CD8-positive, alpha-beta memory T cell (primary cell): ENCODE measurements around the gene XRCC4. TPM values are rescaled to one million over a fixed set of nuclear protein-coding genes. Genes with fewer than 3 reads are reported as not detected.
A peak's percentile ranks its signal among the peaks of the same experiment; 100 is the strongest.
"Not testable (repeated sequence)": the region's sequence is repeated elsewhere in the genome, so short reads cannot be mapped to it uniquely, and the experiment has no call there.

Source experiments
- CTCF ChIA-PET: fragments of 350-600 bp; sonication (Branson Sonifier 250); formaldehyde crosslinking; loops from one replicate; lab custom pipeline; 2021; ENCODE audit warnings: antibody characterized with exemption; lab: Charles Lee
- POLR2A ChIA-PET: fragments of 350-600 bp; sonication (Branson Sonifier 250); formaldehyde crosslinking; loops from one replicate; lab custom pipeline; 2021; ENCODE audit warnings: antibody characterized with exemption; lab: Charles Lee
- DNase-seq, 5 donors: peaks; one replicate each; pipeline versions ENCODE4 v3.0.0 to v3.0.0-alpha.2; 2020 to 2022; ENCODE audit warnings: mixed read lengths in 1 of 5
- H3K27ac ChIP-seq: one replicate; pipeline ENCODE4 v1.7.0; 2013; ENCODE audit warnings: low read depth, mild to moderate bottlenecking, low read length, moderate library complexity
- H3K27me3 ChIP-seq: 2 replicates; pipeline ENCODE4 v1.7.0; 2013; ENCODE audit warnings: low read length, mild to moderate bottlenecking; ENCODE audit not compliant: insufficient read depth, poor library complexity, severe bottlenecking
- H3K36me3 ChIP-seq: 2 replicates; pipeline ENCODE4 v1.7.0; 2013; ENCODE audit warnings: mild to moderate bottlenecking, low read length, moderate library complexity; ENCODE audit not compliant: insufficient read depth
- H3K4me1 ChIP-seq: 2 replicates; pipeline ENCODE4 v1.7.0; 2013; ENCODE audit warnings: mild to moderate bottlenecking, low read length, moderate library complexity; ENCODE audit not compliant: insufficient read depth
- H3K4me3 ChIP-seq: 2 replicates; pipeline ENCODE4 v1.7.0; 2013; ENCODE audit warnings: mild to moderate bottlenecking, low read length
- H3K9me3 ChIP-seq: 2 replicates; pipeline ENCODE4 v1.7.0; 2013; ENCODE audit warnings: mild to moderate bottlenecking, low read length
- H3K27ac Mint-ChIP-seq, 8 donors: one replicate each; pipeline ENCODE4 v1.8.0; 2020 to 2021; ENCODE audit warnings: mixed read lengths in 8 of 8, mild to moderate bottlenecking in 6 of 8, inconsistent platforms in 3 of 8, moderate library complexity in 3 of 8
- H3K27me3 Mint-ChIP-seq, 2 donors: one replicate each; pipeline ENCODE4 v1.8.0; 2020 to 2021; ENCODE audit warnings: mixed read lengths in 2 of 2, mild to moderate bottlenecking in 1 of 2, moderate library complexity in 1 of 2
- H3K36me3 Mint-ChIP-seq, 3 donors: one replicate each; pipeline ENCODE4 v1.8.0; 2020 to 2021; ENCODE audit warnings: mixed read lengths in 3 of 3, inconsistent platforms in 1 of 3, mild to moderate bottlenecking in 1 of 3
- H3K4me1 Mint-ChIP-seq, 3 donors: one replicate each; pipeline ENCODE4 v1.8.0; 2020 to 2021; ENCODE audit warnings: mixed read lengths in 3 of 3, inconsistent platforms in 1 of 3, mild to moderate bottlenecking in 1 of 3
- H3K4me3 Mint-ChIP-seq, 7 donors: one replicate each; pipeline ENCODE4 v1.8.0; 2020 to 2021; ENCODE audit warnings: mixed read lengths in 7 of 7, mild to moderate bottlenecking in 6 of 7, moderate library complexity in 4 of 7, inconsistent platforms in 2 of 7
- H3K9me3 Mint-ChIP-seq, 5 donors: one replicate each; pipeline ENCODE4 v1.8.0; 2020 to 2022; ENCODE audit warnings: mixed read lengths in 5 of 5, mild to moderate bottlenecking in 3 of 5, moderate library complexity in 2 of 5, inconsistent platforms in 1 of 5
- polyA plus RNA-seq: library from polyadenylated mRNA; unstranded; fragments of 300-500 nt; fragmentation: Illumina TruSeq; gene quantifications from one replicate; pipeline ENCODE4 v1.2.3, GENCODE V29; 2021
- total RNA-seq, 2 experiments: library from RNA; stranded (reverse); gene quantifications; one replicate each; pipeline ENCODE4 v1.2.3, GENCODE V29; 2021

The XRCC4 gene
- total and polyA plus RNA-seq, 3 experiments from 2014 or later = 6.9 to 10.0 (median 8.3) TPM

- H3K4me3 ChIP-seq = no peak overlapping the region
- DNase-seq = no peak
- H3K36me3 ChIP-seq = peaks cover 7% of the 10 kb centered on the region
- Mint-ChIP-seq H3K27ac (peak overlapping the region in 1 of 8 donors; percentile 18), H3K4me3 (no peak overlapping the region), H3K4me1 (peaks cover 28 to 55% (median 46%) of the 10 kb centered on the region in 3 donors), H3K36me3 (peaks cover 0 to 75% (median 16%) of the 10 kb centered on the region in 3 donors), H3K9me3 (no peaks in the 10 kb centered on the region), H3K27me3 (no peaks in the 10 kb centered on the region)
- no peaks in the 10 kb centered on the region for H3K4me1 ChIP-seq
- no peaks in the 10 kb centered on the region for H3K9me3 ChIP-seq
- ChIA-PET POLR2A (no interaction called here), CTCF (no interaction called here)
- no peaks in the 10 kb centered on the region for H3K27me3 ChIP-seq
- no peak overlapping the region for H3K27ac ChIP-seq
Measured at GRCh38 chr5:83058726-83059125, 18.6 kb upstream of the XRCC4 start.

GRCh38 chr5:83059341-83059740 is 18.0 kb upstream of the XRCC4 start:
- no peaks in the 10 kb centered on the region for H3K9me3 ChIP-seq
- Mint-ChIP-seq H3K9me3 (no peaks in the 10 kb centered on the region), H3K27me3 (no peaks in the 10 kb centered on the region), H3K4me1 (peaks cover 29 to 53% (median 51%) of the 10 kb centered on the region in 3 donors), H3K27ac (peak overlapping the region in 1 of 8 donors; percentile 75), H3K4me3 (no peak overlapping the region), H3K36me3 (peaks cover 0 to 72% (median 16%) of the 10 kb centered on the region in 3 donors)
- H3K27ac ChIP-seq = no peak overlapping the region
- peaks cover 12% of the 10 kb centered on the region for H3K36me3 ChIP-seq
- H3K4me3 ChIP-seq = no peak overlapping the region
- no peak for DNase-seq
- ChIA-PET CTCF (no interaction called here), POLR2A (no interaction called here)
- H3K27me3 ChIP-seq = no peaks in the 10 kb centered on the region
- no peaks in the 10 kb centered on the region for H3K4me1 ChIP-seq

GRCh38 chr5:83066548-83067110 is 10.7 kb upstream of the XRCC4 start:
- H3K27ac ChIP-seq = no peak overlapping the region
- Mint-ChIP-seq H3K36me3 (peaks cover 0 to 29% (median 6%) of the 10 kb centered on the region in 3 donors), H3K9me3 (no peaks in the 10 kb centered on the region), H3K27ac (peak overlapping the region in 3 of 8 donors; percentile 24 to 32 (median 29)), H3K4me1 (peaks cover 47 to 86% (median 72%) of the 10 kb centered on the region in 3 donors), H3K4me3 (no peak overlapping the region), H3K27me3 (no peaks in the 10 kb centered on the region)
- DNase-seq = no peak
- H3K36me3 ChIP-seq = peaks cover 6% of the 10 kb centered on the region
- no peaks in the 10 kb centered on the region for H3K27me3 ChIP-seq
- peaks cover 18% of the 10 kb centered on the region for H3K4me1 ChIP-seq
- ChIA-PET CTCF (no interaction called here), POLR2A (no interaction called here)
- H3K4me3 ChIP-seq = no peak overlapping the region
- H3K9me3 ChIP-seq = no peaks in the 10 kb centered on the region

- H3K4me3 Mint-ChIP-seq, POLR2A ChIA-PET, H3K27ac ChIP-seq, H3K36me3 ChIP-seq, DNase-seq, CTCF ChIA-PET, H3K9me3 ChIP-seq, H3K4me3 ChIP-seq, H3K9me3 Mint-ChIP-seq, H3K27ac Mint-ChIP-seq, H3K27me3 Mint-ChIP-seq, H3K27me3 ChIP-seq: not testable (repeated sequence)
- peaks cover 25% of the 10 kb centered on the region for H3K4me1 ChIP-seq
- H3K36me3 Mint-ChIP-seq = peaks cover 0 to 28% (median 5%) of the 10 kb centered on the region in 3 donors
- peaks cover 53 to 89% (median 80%) of the 10 kb centered on the region in 3 donors for H3K4me1 Mint-ChIP-seq
Measured at GRCh38 chr5:83067377-83067776, 10.0 kb upstream of the XRCC4 start.

DNA sequence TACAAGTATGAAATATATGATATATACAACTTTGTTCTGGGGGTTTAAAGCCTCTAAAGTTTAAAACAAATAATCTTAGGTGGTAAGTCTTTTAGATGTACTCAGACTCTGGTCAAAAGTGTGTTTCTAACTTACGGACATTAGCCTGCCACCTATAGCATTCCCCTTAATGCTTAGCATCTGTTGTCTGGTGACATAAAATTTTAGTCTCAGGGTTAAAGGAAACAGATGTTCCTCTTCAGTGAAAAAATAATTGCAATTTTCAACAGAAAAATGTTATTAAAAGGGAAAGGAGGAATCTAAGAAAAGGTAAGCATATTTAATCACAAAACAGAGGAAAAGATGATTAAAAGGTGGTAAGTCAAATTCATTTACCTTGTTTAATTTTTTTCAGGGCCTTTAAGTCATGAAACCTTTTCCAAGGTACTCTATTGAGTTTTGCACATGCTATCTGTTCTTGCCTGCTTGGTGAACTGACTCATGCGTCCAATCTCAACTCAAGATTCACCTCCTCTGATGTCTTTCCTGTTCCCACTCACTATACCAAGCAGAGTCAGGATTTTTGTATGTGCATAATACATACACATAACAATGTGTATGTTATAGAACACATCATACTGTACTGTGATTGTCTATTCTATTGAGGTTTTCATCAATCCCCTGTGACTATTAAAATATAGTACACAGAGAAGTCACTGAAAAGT is 8.1 kb upstream of the XRCC4 start:
- no peaks in the 10 kb centered on the region for H3K9me3 Mint-ChIP-seq
- Histone ChIP-seq H3K36me3 (peaks cover 10% of the 10 kb centered on the region), H3K27me3 (no peaks in the 10 kb centered on the region), H3K9me3 (no peaks in the 10 kb centered on the region), H3K4me1 (peaks cover 28% of the 10 kb centered on the region), H3K27ac (no peak overlapping the region), H3K4me3 (no peak overlapping the region)
- H3K36me3 Mint-ChIP-seq = peaks cover 4 to 35% (median 11%) of the 10 kb centered on the region in 3 donors
- H3K27ac Mint-ChIP-seq = no peak overlapping the region
- DNase-seq = no peak
- peaks cover 66 to 93% (median 89%) of the 10 kb centered on the region in 3 donors for H3K4me1 Mint-ChIP-seq
- no peak overlapping the region for H3K4me3 Mint-ChIP-seq
- POLR2A ChIA-PET = no interaction called here
- H3K27me3 Mint-ChIP-seq = no peaks in the 10 kb centered on the region
- CTCF ChIA-PET = no interaction called here

DNA sequence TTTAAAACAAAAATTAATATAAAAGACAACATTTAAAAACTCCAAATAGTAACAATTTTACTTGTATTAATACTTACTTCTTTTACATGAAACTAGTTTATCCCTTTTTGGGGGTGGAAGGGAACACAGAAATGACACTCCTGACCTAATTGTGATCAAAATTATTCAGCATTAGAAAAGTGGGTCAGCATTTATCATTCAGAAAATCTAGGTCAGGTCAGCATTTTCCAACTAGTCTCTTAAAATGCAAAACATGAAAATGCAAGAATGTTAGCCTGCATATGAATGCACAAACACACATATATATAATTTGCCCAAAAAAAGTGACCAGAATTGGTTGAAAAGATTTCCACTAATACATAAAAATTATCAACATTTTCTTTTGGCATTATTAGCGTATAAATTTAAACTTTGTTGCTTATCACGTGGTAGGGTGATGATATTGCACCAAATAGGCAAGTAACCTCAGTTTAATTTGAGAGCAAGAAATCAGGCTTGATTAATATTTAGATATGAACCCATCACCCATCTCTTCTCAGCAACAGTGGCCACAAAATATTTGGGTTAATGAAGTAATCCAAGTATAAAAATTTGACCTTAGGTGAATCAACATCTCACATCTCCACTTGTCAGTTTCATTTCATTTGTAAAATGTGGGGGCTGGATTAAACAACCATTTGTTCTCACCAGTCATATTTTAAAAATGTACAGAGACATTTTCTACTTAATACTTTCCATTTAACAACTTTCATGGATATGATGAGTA is 5.9 kb upstream of the XRCC4 start:
- DNase-seq = no peak
- ChIA-PET POLR2A (no interaction called here), CTCF (no interaction called here)
- Mint-ChIP-seq H3K36me3 (peaks cover 4 to 36% (median 15%) of the 10 kb centered on the region in 3 donors), H3K27ac (peak overlapping the region in 2 of 8 donors; percentile 47 to 81), H3K27me3 (no peaks in the 10 kb centered on the region), H3K4me3 (peak overlapping the region; percentile 2 to 70 (median 43)), H3K9me3 (no peaks in the 10 kb centered on the region), H3K4me1 (peaks cover 70 to 95% (median 91%) of the 10 kb centered on the region in 3 donors)
- Histone ChIP-seq H3K4me3 (no peak overlapping the region), H3K27me3 (no peaks in the 10 kb centered on the region), H3K4me1 (peaks cover 32% of the 10 kb centered on the region), H3K9me3 (no peaks in the 10 kb centered on the region), H3K27ac (no peak overlapping the region), H3K36me3 (peaks cover 7% of the 10 kb centered on the region)

DNA sequence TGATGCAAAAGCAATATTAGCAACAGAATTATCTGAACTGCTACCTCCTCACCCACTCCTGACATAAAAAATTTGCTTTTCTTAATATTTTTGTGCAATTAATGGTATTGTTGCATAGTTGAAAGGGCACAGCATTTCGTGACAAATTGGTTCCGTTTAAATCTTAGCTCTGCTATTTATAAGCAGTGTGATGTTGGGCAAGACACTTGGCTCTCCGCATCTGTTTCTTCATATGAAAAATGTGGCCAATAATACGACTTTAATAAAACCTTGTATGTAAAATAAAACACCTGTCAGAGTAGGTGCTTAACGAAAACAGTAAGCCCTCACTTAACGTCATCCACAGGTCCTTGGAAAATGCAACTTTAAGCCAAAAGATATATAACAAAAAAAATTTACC is 4.4 kb upstream of the XRCC4 start:
- ChIA-PET POLR2A (no interaction called here), CTCF (no interaction called here)
- H3K9me3 ChIP-seq = no peaks in the 10 kb centered on the region
- no peak overlapping the region for H3K4me3 ChIP-seq
- Mint-ChIP-seq H3K4me3 (peak overlapping the region in 3 of 7 donors; percentile 10 to 16 (median 12)), H3K36me3 (peaks cover 4 to 45% (median 15%) of the 10 kb centered on the region in 3 donors), H3K27ac (peak overlapping the region in 2 of 8 donors; percentile 6 to 24), H3K4me1 (peaks cover 73 to 94% (median 94%) of the 10 kb centered on the region in 3 donors), H3K27me3 (no peaks in the 10 kb centered on the region), H3K9me3 (no peaks in the 10 kb centered on the region)
- no peaks in the 10 kb centered on the region for H3K27me3 ChIP-seq
- no peak overlapping the region for H3K27ac ChIP-seq
- peaks cover 7% of the 10 kb centered on the region for H3K36me3 ChIP-seq
- peaks cover 36% of the 10 kb centered on the region for H3K4me1 ChIP-seq
- DNase-seq = no peak
